ENCODE measurements around the gene DDI2.
A peak's percentile ranks its signal among the peaks of the same experiment; 100 is the strongest.
"Not testable (repeated sequence)": the region's sequence is repeated elsewhere in the genome, so short reads cannot be mapped to it uniquely, and the experiment has no call there.

The DDI2 gene

GRCh38 chr1:15617173-15618076 lies at the start of gene DDI2:
Gene DDI2 (plus strand): TSS chr1:15617458. CDS start chr1:15617671, 213 bp downstream.
- DNase-seq, result peak; percentile 91

GRCh38 chr1:15568387-15569073 lies 48.7 kb upstream of the DDI2 start:
- DNase-seq, result no peak

- DNase-seq, result no peak
Measured at GRCh38 chr1:15570861-15571260, 46.4 kb upstream of the DDI2 start.

- no peak for DNase-seq
Measured at GRCh38 chr1:15571266-15571665, 46.0 kb upstream of the DDI2 start.

DNA sequence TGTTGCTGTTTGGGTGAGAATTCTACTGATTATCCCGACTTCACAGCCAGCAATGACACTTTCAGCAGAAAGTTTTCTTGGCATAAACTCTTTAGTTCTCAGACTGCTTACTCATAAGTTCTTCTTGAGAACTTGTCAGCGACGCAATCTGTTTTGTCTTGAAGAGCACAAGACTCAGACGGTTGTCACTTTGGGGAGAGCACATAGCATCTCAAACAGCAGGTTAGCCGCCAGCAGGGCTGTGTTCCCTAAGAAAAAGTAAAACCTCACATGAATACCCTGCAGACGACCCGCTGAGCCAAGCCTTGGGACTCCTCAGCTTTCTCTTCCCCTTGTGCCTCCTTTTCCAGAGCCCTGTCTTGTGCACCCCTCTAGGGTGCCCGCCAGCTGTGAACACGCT lies 43.8 kb upstream of the DDI2 start:
- DNase-seq, result no peak

DNA sequence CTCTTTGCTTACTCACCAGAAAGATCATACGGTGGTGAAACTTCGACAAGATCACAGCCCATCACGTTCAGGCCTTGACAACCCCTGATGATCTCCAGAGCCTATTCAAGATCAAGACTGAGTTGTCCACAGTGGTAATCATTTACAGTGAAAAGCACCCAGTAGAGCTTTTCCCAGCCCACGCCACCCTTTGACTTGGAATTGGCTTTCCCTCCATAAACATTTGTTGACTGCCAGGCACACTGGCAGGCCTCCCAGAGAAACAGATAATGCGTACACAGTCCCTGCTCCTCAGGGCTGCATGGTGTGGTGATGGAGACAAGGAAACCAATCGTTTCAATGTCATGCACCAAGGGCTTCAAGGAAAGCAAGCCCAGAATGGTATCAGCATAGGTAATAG lies 42.5 kb upstream of the DDI2 start:
- DNase-seq, result no peak

DNA sequence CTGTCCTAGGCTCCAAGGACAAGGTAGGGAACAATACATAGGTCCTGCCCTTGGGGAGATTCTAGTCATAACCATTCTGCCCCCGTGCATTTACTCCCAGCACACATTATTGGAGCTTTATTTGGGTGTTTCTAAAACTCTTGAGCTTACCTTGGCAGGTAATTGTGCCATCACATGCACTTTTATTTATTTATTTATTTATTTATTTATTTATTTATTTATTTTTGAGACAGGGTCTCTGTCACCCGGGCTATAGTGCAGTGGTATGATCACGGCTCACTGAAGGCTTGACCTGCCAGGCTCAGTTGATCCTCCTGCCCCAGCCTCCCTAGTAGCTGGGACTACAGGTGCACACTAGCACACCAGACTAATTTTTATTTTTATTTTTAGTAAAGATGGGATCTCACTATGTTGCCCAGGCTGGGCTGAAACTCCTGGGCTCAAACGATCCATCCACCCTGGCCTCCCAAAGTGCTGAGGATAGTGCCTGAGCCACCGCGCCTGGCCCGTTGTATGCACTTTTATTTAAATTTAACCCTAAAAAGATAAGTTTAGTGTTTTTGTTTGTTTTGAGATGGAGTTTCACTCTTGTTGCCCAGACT lies 41.6 kb upstream of the DDI2 start:
- no peak for DNase-seq

DNA sequence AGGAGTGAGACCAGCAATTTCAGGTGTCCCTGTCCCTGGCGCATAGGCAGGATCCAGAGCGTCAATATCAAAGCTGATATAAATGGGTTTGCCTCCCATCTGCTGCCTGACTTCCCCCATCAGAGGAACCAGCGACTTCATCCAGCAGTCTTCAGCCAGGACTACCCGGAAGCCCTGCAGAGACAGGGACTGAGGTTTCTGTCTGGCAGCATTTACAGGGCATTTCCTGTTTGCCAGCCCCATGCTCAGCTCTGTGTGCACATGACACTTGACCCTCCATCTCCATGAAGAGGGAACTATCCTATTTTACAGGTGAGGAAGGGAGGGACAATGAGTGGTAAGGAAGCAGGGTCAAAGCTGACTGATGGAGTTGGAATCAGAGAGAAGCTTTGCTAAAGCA lies 39.6 kb upstream of the DDI2 start:
- no peak for DNase-seq

GRCh38 chr1:15578921-15579682 lies 38.2 kb upstream of the DDI2 start:
- no peak for DNase-seq

DNA sequence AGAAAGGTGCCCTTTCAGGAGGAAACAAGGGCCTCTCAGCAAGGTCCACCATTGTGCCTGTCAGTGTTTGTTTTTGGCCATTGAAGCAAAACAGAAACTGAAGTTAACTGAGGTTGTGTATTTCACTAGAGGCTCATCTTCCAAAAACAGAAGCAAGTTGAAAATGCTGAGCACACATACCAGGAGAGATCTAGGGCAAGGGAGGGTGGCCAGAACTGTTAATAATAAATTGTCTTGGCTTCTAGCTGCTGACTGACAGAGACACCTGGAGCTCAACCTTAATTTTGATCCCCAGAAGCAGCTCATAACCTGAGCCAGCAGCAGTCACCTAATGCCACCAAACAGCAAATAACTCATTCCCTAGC lies 37.6 kb upstream of the DDI2 start:
- DNase-seq, result no peak

DNA sequence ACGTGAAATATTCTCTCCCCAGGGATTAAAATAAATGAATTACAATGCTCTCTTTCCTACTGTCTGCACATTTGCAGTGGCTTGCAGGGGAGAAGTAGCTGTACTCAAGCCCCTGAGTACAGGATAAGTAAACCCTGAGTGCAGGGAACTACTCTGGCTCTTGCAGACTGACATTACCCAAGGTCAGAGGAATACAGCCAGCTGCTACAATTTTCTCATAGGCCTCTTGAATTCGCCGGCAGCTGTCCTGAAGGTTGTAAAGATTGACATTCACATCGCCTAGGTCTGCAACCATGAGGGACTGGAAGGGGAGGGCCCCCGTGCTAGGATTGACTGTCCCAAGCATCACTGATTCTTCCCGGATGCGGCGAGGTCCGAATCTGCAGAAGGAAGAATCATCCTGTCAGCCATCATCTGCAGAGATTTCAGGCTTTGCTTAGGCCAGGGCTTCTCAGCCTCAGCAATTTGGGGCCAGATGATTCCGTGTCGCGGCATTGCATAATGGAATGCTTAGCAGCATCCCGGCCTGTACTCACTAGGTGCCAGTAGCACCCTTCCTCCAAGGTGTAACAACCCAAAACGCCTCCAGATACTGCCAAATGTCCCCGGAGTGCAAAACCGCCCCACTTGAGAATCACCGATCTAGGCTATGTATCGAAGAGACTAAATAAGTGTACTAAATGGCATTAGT lies 34.1 kb upstream of the DDI2 start:
- DNase-seq, result no peak

DNA sequence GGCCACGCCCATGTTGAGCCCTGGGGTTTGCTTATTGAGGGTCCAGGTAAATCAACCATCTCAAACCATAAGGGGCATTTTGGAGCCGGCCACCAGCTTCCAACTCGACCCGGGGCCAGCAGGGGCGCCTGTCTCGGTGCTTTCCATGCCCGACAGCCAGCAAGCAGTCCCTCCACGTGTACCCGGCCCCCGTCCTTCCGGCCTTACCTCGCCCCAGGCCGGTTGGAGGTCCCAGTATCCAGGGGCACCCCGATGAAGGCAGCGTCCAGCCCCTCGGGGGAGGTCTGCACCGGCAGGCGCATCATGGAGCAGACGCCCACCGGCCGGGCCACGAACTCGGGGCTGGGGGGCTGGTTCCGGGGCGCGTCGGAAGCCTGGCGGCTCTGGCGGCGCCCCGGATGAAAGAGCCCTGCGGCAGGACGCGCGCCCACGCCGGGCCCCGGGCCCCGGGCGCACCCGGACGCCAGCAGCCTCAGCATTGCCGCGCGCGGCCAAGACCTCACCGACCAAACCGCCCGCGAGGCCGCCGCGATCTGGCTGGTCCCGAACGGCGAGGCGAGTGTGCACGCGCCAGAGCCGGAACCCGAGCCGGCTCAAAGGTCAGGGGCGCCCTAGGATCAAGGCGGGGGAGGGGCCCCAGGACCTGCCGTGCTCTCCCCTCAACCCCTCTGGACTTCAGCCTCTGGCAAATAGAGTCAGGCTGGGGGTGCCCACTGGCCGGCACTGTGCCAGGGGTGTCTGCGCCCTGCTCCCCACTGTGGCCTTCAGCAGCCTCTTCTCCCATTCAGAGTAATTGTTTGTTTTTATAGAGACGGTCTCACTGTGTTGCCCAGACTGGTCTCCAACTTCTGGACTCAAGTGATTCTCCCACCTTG lies 32.5 kb upstream of the DDI2 start, which contains the start of gene AGMAT:
TSS of gene AGMAT (minus strand) at position 563 of the 875 bp plus-strand sequence. CDS start at position 479, 84 bp downstream.
- DNase-seq, result no peak

DNA sequence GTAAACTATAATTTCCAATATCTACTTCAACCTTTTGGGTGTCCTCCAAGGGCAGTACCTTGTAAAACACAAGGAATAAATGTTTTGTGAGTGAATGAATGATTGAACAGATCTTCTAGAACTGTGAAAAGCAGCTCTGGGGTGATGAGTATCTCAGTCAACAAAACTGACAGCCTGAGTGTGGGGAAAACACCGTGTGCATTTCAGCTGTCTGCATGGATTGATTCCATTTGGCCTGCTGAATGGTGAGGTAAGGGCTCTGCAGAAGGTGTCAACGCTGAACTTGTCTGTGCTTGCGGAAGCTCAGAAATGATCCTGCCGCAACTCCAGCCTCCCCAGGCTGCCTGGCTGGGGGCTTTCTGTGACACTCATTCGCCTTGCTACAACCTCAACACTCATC lies 25.0 kb upstream of the DDI2 start:
- DNase-seq, result no peak

- DNase-seq, result no peak
Measured at GRCh38 chr1:15595809-15596617, 21.2 kb upstream of the DDI2 start.

- no peak for DNase-seq
Measured at GRCh38 chr1:15598436-15598835, 18.8 kb upstream of the DDI2 start.

GRCh38 chr1:15603050-15603965 lies 13.9 kb upstream of the DDI2 start:
- peak; percentile 73 for DNase-seq

- DNase-seq, result not testable (repeated sequence)
Measured at GRCh38 chr1:15603966-15604282, 13.3 kb upstream of the DDI2 start.

DNA sequence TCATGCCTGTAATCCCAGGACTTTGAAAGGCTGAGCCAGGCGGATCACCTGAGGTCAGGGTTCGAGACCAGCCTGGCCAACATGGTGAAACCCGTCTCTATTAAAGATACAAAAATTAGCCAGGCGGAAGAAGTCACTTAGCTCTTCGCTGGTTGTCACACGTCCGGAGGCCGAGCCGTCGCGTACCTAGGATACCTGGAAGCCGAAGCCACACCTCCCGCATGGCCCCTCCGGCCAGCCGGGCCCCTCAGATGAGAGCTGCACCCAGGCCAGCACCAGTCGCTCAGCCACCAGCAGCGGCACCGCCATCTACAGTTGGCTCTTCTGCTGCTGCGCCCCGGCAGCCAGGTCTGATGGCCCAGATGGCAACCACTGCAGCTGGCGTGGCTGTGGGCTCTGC lies 12.9 kb upstream of the DDI2 start:
- DNase-seq, result not testable (repeated sequence)
